SHP77 (cell line): ENCODE results near the gene DIAPH1.
"Not testable (repeated sequence)": the region's sequence is repeated elsewhere in the genome, so short reads cannot be mapped to it uniquely, and the experiment has no call there.

Source experiments
- DNase-seq, 2 experiments: peaks; one replicate each; lab custom pipeline; 2025; lab: John Stamatoyannopoulos, UW

The DIAPH1 gene

GRCh38 chr5:141609921-141610320 lies 8.9 kb downstream of the DIAPH1 start:
- DNase-seq: not testable (repeated sequence)

GRCh38 chr5:141609044-141609443 lies 9.8 kb downstream of the DIAPH1 start:
- no peak for DNase-seq

DNA sequence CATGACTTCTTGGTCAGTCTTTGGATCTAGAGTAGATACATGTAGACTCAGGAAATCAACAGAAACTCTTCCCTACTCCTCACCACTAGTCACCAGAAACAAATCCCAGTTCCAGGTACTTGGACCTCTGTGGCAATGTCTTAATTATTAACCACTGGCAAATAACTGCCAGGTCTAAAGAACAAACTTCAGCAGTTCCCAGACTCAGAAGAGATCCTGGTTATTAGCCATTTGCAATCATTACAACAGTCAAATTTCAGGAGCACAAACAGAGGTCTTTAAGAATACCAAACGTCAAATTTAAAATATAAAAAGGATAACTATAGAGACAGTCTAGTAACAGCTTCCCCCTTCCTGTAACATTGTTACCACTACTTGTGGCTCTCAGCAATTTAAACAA lies 10.2 kb downstream of the DIAPH1 start:
- DNase-seq: no peak

- DNase-seq: no peak
These were observed 10.8 kb downstream of the DIAPH1 start for GRCh38 chr5:141608046-141608445.

DNA sequence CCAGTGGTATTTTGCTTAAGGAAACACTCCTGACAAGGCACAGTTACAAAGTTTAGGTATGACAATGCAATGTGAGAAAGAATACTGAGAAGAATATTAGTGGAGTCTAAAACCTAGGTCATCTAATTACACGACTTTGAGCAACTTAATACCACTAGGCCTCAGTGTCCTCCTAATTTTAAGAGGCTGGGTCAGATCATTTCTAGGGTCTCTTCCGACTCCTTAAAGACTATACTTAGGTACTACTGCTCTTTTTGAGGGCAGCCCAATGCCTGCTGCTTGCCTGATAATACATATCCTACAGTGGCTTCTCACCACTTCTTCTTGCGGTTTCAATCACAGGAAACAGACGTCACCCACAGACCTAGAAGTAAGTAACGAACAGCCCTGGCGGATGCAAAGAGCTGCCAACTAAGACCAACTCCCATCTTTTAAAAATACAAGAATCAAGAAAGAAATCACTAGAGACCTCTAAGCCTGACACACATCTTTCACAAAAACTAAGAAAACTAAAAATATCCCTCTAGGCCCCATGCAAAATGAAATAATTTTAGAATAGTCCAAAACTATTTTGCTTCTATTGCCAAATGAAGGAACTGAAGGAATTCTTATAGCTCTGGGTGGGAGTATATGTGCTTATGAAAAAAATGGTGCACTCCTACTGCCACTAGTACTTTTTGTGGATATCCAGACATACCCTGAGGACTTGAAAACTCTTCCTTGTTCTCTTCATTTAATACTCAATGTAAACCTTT lies 13.1 kb downstream of the DIAPH1 start:
- DNase-seq: no peak

DNA sequence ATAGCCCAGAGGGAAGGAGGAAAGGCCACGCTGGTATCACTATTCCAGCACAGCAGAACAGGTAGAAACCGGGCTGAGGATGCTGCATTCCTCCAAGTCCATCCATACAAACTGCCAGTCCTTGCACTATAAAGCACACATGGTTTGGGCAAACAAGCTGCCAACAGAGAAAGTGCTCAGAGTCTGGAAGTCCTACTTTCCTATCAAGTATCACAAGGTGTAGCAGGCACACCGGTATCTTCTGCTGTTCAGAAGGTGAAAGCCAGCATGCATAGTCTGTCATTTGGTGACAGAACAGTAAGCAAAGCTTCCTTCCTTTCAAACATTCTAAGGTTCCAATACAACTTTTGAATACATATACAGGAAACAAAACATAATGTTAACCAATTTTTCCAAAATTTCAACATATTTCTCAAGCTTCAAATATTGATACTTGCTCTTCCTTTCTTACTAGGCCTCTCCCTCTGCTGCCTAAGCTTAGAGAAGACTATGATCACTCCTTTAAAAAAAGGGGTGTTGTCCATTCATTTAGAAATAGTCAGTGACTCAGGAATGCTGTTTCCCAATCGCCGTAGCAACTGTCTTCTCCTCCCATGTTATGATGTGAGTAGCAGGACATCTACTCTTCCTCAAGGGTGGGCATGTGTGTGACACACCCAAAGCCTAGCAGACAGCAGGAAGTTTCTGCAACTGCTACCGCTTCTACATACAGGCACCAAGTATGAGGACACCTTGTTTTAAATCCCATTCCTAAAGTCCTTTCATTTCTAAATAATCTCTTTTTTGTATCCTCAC lies 14.7 kb downstream of the DIAPH1 start:
- no peak for DNase-seq

DNA sequence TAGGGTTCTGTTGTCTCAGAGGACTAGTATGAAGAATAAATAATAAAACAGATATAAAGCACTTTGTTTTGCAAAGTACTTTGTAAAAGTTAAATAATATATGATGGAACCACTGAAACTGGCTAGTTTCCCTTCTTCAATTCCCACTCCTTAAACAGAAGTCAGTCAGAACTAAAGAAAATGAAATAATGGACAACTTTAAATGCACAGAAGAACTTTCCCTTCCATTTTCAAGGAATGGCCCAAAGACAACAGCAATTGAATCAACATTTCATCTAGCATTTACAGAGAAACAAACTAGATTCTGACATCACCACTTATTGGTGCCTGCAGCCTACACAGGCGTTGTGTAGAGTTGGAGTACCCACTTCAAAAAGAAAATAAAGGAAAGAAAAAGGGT lies 16.2 kb downstream of the DIAPH1 start:
- no peak for DNase-seq

GRCh38 chr5:141598391-141599345 lies 20.1 kb downstream of the DIAPH1 start:
- no peak for DNase-seq

DNA sequence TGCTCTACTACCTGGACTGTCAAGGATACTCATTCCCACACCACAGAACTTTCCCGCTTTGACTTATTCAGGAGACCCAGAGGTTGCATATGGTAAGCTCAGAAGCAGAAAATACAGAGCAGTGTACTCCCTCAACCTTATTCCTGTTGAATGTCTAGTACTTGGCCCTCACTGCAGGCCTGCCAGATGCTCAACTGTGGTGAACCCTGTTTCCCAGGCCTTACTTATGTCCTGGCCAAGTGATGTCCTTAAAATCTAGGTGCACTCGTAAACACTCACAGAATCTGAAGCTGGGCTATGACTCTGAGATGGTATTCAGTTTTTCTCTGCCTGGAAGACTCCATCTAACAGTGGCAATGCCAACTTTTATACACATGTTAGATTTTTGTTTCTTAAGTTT lies 21.0 kb downstream of the DIAPH1 start:
- no peak for DNase-seq

DNA sequence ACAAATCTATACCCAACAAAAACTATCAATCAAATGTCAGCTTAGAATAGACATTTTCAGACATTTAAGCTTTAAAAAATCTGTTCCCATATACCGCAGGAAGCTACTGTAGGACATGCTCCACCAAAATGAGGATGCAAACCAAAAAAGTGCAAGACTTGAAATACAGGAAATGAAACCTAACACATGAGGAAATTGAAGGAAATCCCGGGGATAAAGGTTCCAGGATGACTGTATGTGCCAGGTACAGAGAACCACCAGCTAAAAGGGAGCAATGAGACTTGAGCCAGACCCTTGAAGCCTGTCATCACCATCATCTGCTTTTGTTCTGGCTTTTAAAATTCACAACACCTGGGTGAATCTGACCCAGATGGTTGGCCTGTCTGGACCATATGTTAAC lies 21.4 kb downstream of the DIAPH1 start:
- DNase-seq: no peak

- no peak for DNase-seq
These were observed 21.9 kb downstream of the DIAPH1 start for GRCh38 chr5:141596867-141597266.

GRCh38 chr5:141590127-141590526 lies 28.7 kb downstream of the DIAPH1 start:
- DNase-seq: no peak

DNA sequence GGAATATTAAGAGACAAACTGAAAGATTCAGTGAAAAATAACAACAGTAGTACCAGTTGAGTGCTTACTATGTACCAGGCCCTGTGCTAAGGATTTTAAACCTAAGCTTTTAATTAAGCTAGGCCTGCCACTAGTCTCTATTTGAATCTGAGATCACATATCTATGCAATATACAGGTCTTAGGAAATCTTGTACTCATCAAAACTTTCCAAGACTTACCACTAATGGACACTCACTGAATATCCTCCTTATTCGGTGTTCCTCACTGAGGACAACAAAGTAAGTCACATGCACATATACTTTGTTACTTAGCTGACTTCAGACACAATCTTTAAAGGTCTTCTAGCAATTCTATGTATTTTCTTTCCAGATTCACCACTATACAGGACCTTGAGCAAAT lies 32.6 kb downstream of the DIAPH1 start:
- DNase-seq: no peak

DNA sequence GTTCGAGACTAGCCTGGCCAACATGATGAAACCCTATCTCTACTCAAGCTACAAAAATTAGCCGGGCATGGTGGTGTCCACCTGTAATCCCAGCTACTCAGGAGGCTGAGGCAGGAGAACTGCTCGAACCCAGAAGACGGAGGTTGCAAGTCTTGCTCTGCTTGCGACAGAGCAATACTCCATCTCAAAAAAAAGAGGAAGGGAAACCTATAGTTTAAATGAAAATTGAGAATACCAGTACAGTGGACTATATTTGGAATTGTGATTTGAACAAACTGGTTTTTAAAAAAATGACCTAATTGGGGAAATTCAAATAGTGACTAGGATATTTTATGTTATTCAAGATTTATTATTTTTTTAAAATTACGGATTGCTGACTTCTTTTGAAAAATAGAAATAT lies 33.2 kb downstream of the DIAPH1 start:
- DNase-seq: no peak

- no peak for DNase-seq
These were observed 44.7 kb downstream of the DIAPH1 start for GRCh38 chr5:141574122-141574510.

DNA sequence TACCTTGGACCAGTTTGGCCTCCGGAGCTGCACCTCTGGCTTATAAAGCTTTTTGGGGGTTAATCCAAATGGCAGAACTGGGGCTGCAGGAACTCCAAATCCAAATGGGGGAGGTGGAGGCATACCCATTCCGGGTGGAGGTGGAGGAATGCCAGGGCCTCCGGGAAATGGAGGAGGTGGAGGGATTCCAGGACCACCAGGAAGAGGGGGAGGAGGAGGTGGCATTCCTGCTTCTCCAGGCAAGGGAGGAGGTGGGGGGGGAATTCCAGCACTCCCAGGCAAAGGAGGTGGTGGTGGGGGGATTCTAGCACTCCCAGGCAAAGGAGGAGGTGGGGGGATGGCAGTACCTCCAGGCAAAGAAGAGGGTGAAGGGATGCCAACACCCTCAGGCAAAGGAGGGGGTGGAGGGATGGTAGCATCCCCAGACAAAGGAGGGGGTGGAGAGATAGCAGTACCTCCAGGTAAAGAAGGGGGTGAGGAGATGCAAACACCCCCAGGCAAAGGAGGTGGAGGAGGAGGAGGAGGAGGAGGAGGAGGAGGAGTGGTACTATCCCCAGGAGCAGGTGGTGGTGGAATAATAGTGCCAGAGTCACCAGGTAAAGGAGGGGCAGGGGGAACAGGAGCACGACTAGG lies 45.2 kb downstream of the DIAPH1 start:
- DNase-seq: no peak

GRCh38 chr5:141570655-141571054 lies 48.1 kb downstream of the DIAPH1 start:
- DNase-seq: no peak

- no peak for DNase-seq
These were observed 51.2 kb downstream of the DIAPH1 start for GRCh38 chr5:141567513-141568117.

GRCh38 chr5:141565826-141566570 lies 52.8 kb downstream of the DIAPH1 start:
- DNase-seq: no peak

- peak; percentile 91 to 92 for DNase-seq
These were observed 54.5 kb downstream of the DIAPH1 start for GRCh38 chr5:141564216-141564692.
